SH-SY5Y (cell line): ENCODE results near the gene CRKL.

ENCODE experiments used
- GATA2 ChIP-seq: IDR thresholded peaks from 2 replicates; pipeline ENCODE4 v1.6.1; 2011; ENCODE audit warnings: mild to moderate bottlenecking, low read depth, low read length
- GATA3 ChIP-seq: IDR thresholded peaks from 2 replicates; pipeline ENCODE4 v1.6.1; 2011; ENCODE audit warnings: low read depth, mild to moderate bottlenecking, low read length, moderate library complexity

GRCh38 chr22:20877715-20878114 lies 39.5 kb upstream of the CRKL start:
- TF ChIP-seq GATA2 (no peak), GATA3 (no peak)
